Pancreas (tissue), 10 donors: ENCODE data around the gene CHST11. TPM values are rescaled to one million over a fixed set of nuclear protein-coding genes. Genes with fewer than 3 reads are reported as not detected.
"Not testable (repeated sequence)": the region's sequence is repeated elsewhere in the genome, so short reads cannot be mapped to it uniquely, and the experiment has no call there.

ENCODE experiments used
- ATAC-seq, 4 donors: fragments of 200-7000 bp; cut with Tn5 transposase; one replicate each; pipeline versions ENCODE4 v1.8.0 to v1.9.1; 2020; ENCODE audit warnings: mild to moderate bottlenecking in 4 of 4, moderate library complexity in 4 of 4
- DNase-seq, 6 donors: peaks; one replicate each; pipeline ENCODE4 v3.0.0-alpha.2; 2020
- FAIRE-seq: peaks from 2 replicates; lab custom pipeline; 2012; peaks lifted over from hg19 to GRCh38; lab: Jason Lieb, UNC
- H3K27ac ChIP-seq, 4 donors: fragments of 200-600 bp; sonication (generic); 1 replicate in 3 of 4; 2 replicates in 1 of 4; pipeline versions ENCODE4 v1.5.0 to v1.8.0; 2020
- H3K27me3 ChIP-seq, 4 donors: fragments of 200-600 bp; one replicate each; pipeline ENCODE4 v1.8.0; 2021
- H3K36me3 ChIP-seq, 3 donors: fragments of 200-600 bp; sonication (generic) in 1 of 3; one replicate each; pipeline versions ENCODE4 v1.5.0 to v1.8.0; 2020 to 2021
- H3K4me1 ChIP-seq, 3 donors: fragments of 200-600 bp; one replicate each; pipeline ENCODE4 v1.8.0; 2021
- H3K4me3 ChIP-seq, 4 donors: fragments of 200-600 bp; sonication (generic) in 2 of 4; one replicate each; pipeline versions ENCODE4 v1.5.0 to v1.8.0; 2020 to 2021
- H3K9me3 ChIP-seq, 4 donors: fragments of 200-600 bp; one replicate each; pipeline ENCODE4 v1.8.0; 2021
- CTCF ChIP-seq, 4 donors: fragments of 200-600 bp; sonication (generic) in 3 of 4; IDR thresholded peaks; one replicate each; pipeline versions ENCODE4 v1.5.0 to v1.8.0; 2021; ENCODE audit warnings: antibody characterized with exemption in 4 of 4
- WGBS, 2 donors: extraction: QIAGEN DNeasy Blood & Tissue Kit; methylation state at CpG; one replicate each; pipeline ENCODE4 v1.1.7; 2013; 5-methylcytosine and 5-hydroxymethylcytosine counted together
- intact Hi-C, 3 donors: fragments of 100-400 bp; cut with DNase I; formaldehyde crosslinking; loops; one replicate each; pipeline versions ENCODE4 v1.11.1 to v1.14.2; 2022
- microRNA-seq, 2 donors: library from miRNA; unstranded; fragments of <30 nt; microRNA quantifications; one replicate each; pipeline versions ENCODE4 to v1.1.0, GENCODE V29; 2019 to 2020
- polyA plus RNA-seq, 2 donors: library from polyadenylated mRNA; stranded (reverse); fragments of 200-250 nt; gene quantifications; one replicate each; pipeline ENCODE4 v1.2.3, GENCODE V29; 2013
- total RNA-seq, 6 donors: library from RNA; stranded (reverse); fragmentation: NEBNext Ultra II Directional in 4 of 6; extraction: Animal tissue kit (Norgen Biotek cat#: 25700) in 4 of 6; gene quantifications; one replicate each; pipeline versions ENCODE4 v1.2.1 to v1.2.4, GENCODE V29; 2021 to 2023
- donor health status: healthy with polysubstance abuse.
- donor health status: DM: no; HTN: no; CAD: no; lungs with moderate emphysema.
- donor health status: DM: no; HTN: no; CAD: no.
- donor health status: control.
- donor health status: control.
- donor health status: Bipolar disorder and iron deficiency.
- donor health status: DM: yes; HTN: yes; CAD: no.
- donor health status: DM: no; HTN: no; CAD: no.
- donor health status: DM: no; HTN: no; CAD: no.
- donor health status: DM: yes; HTN: yes; CAD: no.

The CHST11 gene
- total and polyA plus RNA-seq, 8 donors, result 1.1 to 14.8 (median 7.8) TPM

DNA sequence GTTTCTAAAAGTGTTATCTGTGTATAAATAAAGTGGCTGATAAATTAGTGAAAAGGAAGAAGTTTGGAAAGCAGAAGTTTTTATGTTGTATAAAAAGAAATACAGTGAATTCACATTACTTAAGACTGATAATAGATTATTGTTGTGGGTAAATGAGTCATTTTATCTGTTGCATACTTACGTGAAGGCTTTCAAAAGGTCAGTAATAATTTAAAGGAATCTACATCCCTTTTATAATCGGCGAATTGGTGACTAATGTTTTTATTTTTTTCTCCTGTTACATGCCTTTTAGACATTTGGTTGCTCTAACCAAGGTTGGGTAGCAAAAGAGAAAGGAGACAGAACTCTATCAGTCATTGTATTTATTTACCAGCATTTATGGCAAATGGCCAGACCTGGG lies 345.5 kb downstream of the CHST11 start:
- Histone ChIP-seq H3K4me1 (peaks cover 7 to 12% (median 10%) of the 10 kb centered on the region in 3 donors), H3K27me3 (no peaks in the 10 kb centered on the region), H3K4me3 (no peak overlapping the region), H3K27ac (no peak overlapping the region), H3K9me3 (no peaks in the 10 kb centered on the region), H3K36me3 (no peaks in the 10 kb centered on the region)
- no peak for DNase-seq
- no peak for TF ChIP-seq CTCF (IDR thresholded peaks at IDR 0.05)
- intact Hi-C loops, result no loop called here
- FAIRE-seq, result no peak
- WGBS, 2 donors, result 48 to 58% methylated on average over 3 of the region's 3 CpGs
- ATAC-seq, result no peak

DNA sequence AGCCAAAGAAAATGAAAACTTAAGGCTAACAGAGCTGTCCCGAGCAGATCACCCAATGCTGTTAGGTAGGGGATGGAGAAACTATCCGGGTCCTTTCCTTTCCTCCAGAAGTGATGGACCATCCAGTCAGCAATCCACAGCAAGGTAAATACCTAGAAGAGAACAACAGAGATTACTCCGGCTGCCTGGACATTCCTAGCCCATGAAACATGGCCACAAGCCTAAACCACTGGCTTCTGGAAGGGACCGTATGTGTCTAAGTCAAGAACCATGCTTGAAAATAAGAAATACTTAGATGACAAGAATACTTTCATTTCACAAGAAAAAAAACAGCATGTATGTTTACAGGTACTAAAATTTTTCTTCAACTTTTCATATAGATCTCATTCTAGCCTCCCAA lies 348.4 kb downstream of the CHST11 start:
- Histone ChIP-seq H3K36me3 (no peaks in the 10 kb centered on the region), H3K9me3 (no peaks in the 10 kb centered on the region), H3K27me3 (no peaks in the 10 kb centered on the region), H3K4me1 (peaks cover 7 to 12% (median 10%) of the 10 kb centered on the region in 3 donors), H3K27ac (no peak overlapping the region), H3K4me3 (no peak overlapping the region)
- FAIRE-seq (no peak), ATAC-seq (peak in 1 of 4 donors; percentile 23), DNase-seq (no peak)
- 89 to 90% methylated on average over 4 of the region's 4 CpGs for WGBS, 2 donors
- no peak for TF ChIP-seq CTCF (IDR thresholded peaks at IDR 0.05)
- intact Hi-C loops, result no loop called here

- H3K27me3 ChIP-seq, ATAC-seq, intact Hi-C loops, H3K4me1 ChIP-seq, H3K9me3 ChIP-seq, FAIRE-seq, DNase-seq, H3K4me3 ChIP-seq, H3K36me3 ChIP-seq, H3K27ac ChIP-seq: not testable (repeated sequence)
- 93 to 99% methylated on average over 3 to 4 of the region's 4 CpGs for WGBS, 2 donors
Measured at GRCh38 chr12:104806194-104806593, 349.4 kb downstream of the CHST11 start.

DNA sequence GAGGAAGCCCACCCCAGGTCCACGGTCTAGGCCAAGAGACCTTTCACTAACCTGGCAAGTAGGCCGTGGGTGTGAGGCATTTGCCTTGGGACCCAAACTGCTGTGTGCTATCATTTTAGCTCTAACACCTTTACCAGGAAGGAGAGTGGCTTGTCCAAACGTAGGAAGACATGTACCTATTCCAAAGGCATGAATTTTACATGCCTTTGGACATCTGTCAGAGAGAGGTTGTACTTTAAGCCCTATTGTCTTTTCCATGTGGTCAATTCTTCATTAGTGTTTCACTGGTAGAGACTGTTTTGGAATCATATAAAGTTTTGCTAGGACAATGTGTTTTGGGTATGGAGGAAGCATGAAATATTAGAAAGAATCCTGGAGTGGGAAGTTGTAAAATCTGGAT lies 352.5 kb downstream of the CHST11 start:
- DNase-seq (no peak), ATAC-seq (no peak), FAIRE-seq (no peak)
- intact Hi-C loops, result no loop called here
- no peaks in the 10 kb centered on the region for H3K4me1 ChIP-seq
- no peak overlapping the region for H3K4me3 ChIP-seq
- H3K9me3 ChIP-seq, result no peaks in the 10 kb centered on the region
- no peak overlapping the region for H3K27ac ChIP-seq
- H3K27me3 ChIP-seq, result no peaks in the 10 kb centered on the region
- 95 to 98% methylated on average over 3 of the region's 3 CpGs for WGBS, 2 donors
- TF ChIP-seq CTCF (IDR thresholded peaks at IDR 0.05), result no peak
- no peaks in the 10 kb centered on the region for H3K36me3 ChIP-seq

GRCh38 chr12:104809706-104810385 lies 353.1 kb downstream of the CHST11 start:
- 70 to 98% methylated on average over 4 of the region's 4 CpGs for WGBS, 2 donors
- no peak for ATAC-seq
- Histone ChIP-seq H3K9me3 (no peaks in the 10 kb centered on the region), H3K27me3 (no peaks in the 10 kb centered on the region), H3K4me1 (no peaks in the 10 kb centered on the region), H3K27ac (no peak overlapping the region), H3K36me3 (no peaks in the 10 kb centered on the region), H3K4me3 (no peak overlapping the region)
- no peak for TF ChIP-seq CTCF (IDR thresholded peaks at IDR 0.05)
- no peak for DNase-seq
- intact Hi-C loops, result no loop called here
- FAIRE-seq, result peak; percentile 23

Small RNA genes lying within 50 kb of the gene (microRNA-seq; reads per million reads assigned to microRNA genes)
- 0 reads per million in 2 donors for gene MIR3922

Other genes with a start within 250 kb of the CHST11 start
- gene TXNRD1, start 241.2 kb upstream of the CHST11 start, total RNA-seq, result 10 to 100 TPM; 10.3 to 29.1 (median 17.2) TPM
- gene TXNRD1, start 241.2 kb upstream of the CHST11 start, polyA plus RNA-seq, result 10 to 100 TPM in 1 of 2 donors, 1 to 10 TPM in 1; 8.1 to 14.8 TPM
- gene EID3, start 153.2 kb upstream of the CHST11 start, total RNA-seq, result 1 to 10 TPM in 5 of 6 donors, under 1 TPM in 1; 0.98 to 1.6 (median 1.2) TPM
- gene EID3, start 153.2 kb upstream of the CHST11 start, polyA plus RNA-seq, result 1 to 10 TPM; 1.2 to 2.4 TPM